ENCODE results near the gene ZBTB6. TPM values are rescaled to one million over a fixed set of nuclear protein-coding genes. Genes with fewer than 3 reads are reported as not detected.

The ZBTB6 gene
- polyA plus RNA-seq (2013, experiment 1 of 2) = 11.0 TPM
- polyA plus RNA-seq (2013, experiment 2 of 2) = 10.8 TPM

- peaks cover 19% of the 10 kb centered on the region for H3K36me3 ChIP-seq (ENCODE audit: control insufficient read depth, insufficient read depth, low read length)
- peaks cover 7% of the 10 kb centered on the region for H3K4me1 ChIP-seq (ENCODE audit: control insufficient read depth, insufficient read depth, low read length, poor library complexity, severe bottlenecking)
- no peaks in the 10 kb centered on the region for H3K9me3 ChIP-seq (ENCODE audit: control insufficient read depth, low read length)
- peak within 1 kb of the TSS; percentile 83 for H3K27ac ChIP-seq (ENCODE audit: low read depth, low read length, severe bottlenecking)
- H3K4me3 ChIP-seq (ENCODE audit: extremely low read depth, insufficient read depth, low read length, poor library complexity, severe bottlenecking) = peak within 1 kb of the TSS; percentile 81
- 0 to 2% methylated on average over 31 to 35 of the region's 35 CpGs for WGBS, 2 experiments (ENCODE audit: insufficient coverage in 2 of 2)
Observed at GRCh38 chr9:122912964-122913673, at the start of gene ZBTB6. ZBTB6 (minus strand) TSS chr9:122913323; CDS start chr9:122912072, 1,251 bp downstream.

GRCh38 chr9:122961139-122961538, 48.0 kb upstream of the ZBTB6 start:
- no peak overlapping the region for H3K4me3 ChIP-seq (ENCODE audit: extremely low read depth, insufficient read depth, low read length, poor library complexity, severe bottlenecking)
- no peaks in the 10 kb centered on the region for H3K4me1 ChIP-seq (ENCODE audit: control insufficient read depth, insufficient read depth, low read length, poor library complexity, severe bottlenecking)
- H3K9me3 ChIP-seq (ENCODE audit: control insufficient read depth, low read length) = no peaks in the 10 kb centered on the region
- H3K36me3 ChIP-seq (ENCODE audit: control insufficient read depth, insufficient read depth, low read length) = peaks cover 48% of the 10 kb centered on the region
- WGBS, 2 experiments (ENCODE audit: insufficient coverage in 2 of 2) = 83% methylated on average over 1 of the region's 1 CpG; no CpG with 5 or more reads in 1 of the 2 experiments
- H3K27ac ChIP-seq (ENCODE audit: low read depth, low read length, severe bottlenecking) = no peak overlapping the region

- H3K4me1 ChIP-seq (ENCODE audit: control insufficient read depth, insufficient read depth, low read length, poor library complexity, severe bottlenecking) = no peaks in the 10 kb centered on the region
- H3K27ac ChIP-seq (ENCODE audit: low read depth, low read length, severe bottlenecking) = no peak overlapping the region
- H3K36me3 ChIP-seq (ENCODE audit: control insufficient read depth, insufficient read depth, low read length) = peaks cover 33% of the 10 kb centered on the region
- H3K9me3 ChIP-seq (ENCODE audit: control insufficient read depth, low read length) = no peaks in the 10 kb centered on the region
- H3K4me3 ChIP-seq (ENCODE audit: extremely low read depth, insufficient read depth, low read length, poor library complexity, severe bottlenecking) = no peak overlapping the region
Observed at GRCh38 chr9:122955961-122956360, 42.8 kb upstream of the ZBTB6 start.

- Histone ChIP-seq H3K4me3 (ENCODE audit: extremely low read depth, insufficient read depth, low read length, poor library complexity, severe bottlenecking) (no peak overlapping the region), H3K9me3 (ENCODE audit: control insufficient read depth, low read length) (no peaks in the 10 kb centered on the region), H3K36me3 (ENCODE audit: control insufficient read depth, insufficient read depth, low read length) (peaks cover 20% of the 10 kb centered on the region), H3K4me1 (ENCODE audit: control insufficient read depth, insufficient read depth, low read length, poor library complexity, severe bottlenecking) (no peaks in the 10 kb centered on the region), H3K27ac (ENCODE audit: low read depth, low read length, severe bottlenecking) (no peak overlapping the region)
Observed at GRCh38 chr9:122954253-122954691, 41.1 kb upstream of the ZBTB6 start.

- no peaks in the 10 kb centered on the region for H3K4me1 ChIP-seq (ENCODE audit: control insufficient read depth, insufficient read depth, low read length, poor library complexity, severe bottlenecking)
- 100% methylated on average over 1 of the region's 1 CpG; no CpG with 5 or more reads in 1 of the 2 experiments for WGBS, 2 experiments (ENCODE audit: insufficient coverage in 2 of 2)
- peaks cover 5% of the 10 kb centered on the region for H3K36me3 ChIP-seq (ENCODE audit: control insufficient read depth, insufficient read depth, low read length)
- H3K27ac ChIP-seq (ENCODE audit: low read depth, low read length, severe bottlenecking) = no peak overlapping the region
- H3K9me3 ChIP-seq (ENCODE audit: control insufficient read depth, low read length) = no peaks in the 10 kb centered on the region
- no peak overlapping the region for H3K4me3 ChIP-seq (ENCODE audit: extremely low read depth, insufficient read depth, low read length, poor library complexity, severe bottlenecking)
Observed at GRCh38 chr9:122951056-122951455, 37.9 kb upstream of the ZBTB6 start.

GRCh38 chr9:122950263-122950662, 37.1 kb upstream of the ZBTB6 start:
- no CpG with 5 or more reads among the region's 3 CpGs for WGBS, 2 experiments (ENCODE audit: insufficient coverage in 2 of 2)
- H3K27ac ChIP-seq (ENCODE audit: low read depth, low read length, severe bottlenecking) = no peak overlapping the region
- no peaks in the 10 kb centered on the region for H3K9me3 ChIP-seq (ENCODE audit: control insufficient read depth, low read length)
- H3K4me1 ChIP-seq (ENCODE audit: control insufficient read depth, insufficient read depth, low read length, poor library complexity, severe bottlenecking) = no peaks in the 10 kb centered on the region
- H3K36me3 ChIP-seq (ENCODE audit: control insufficient read depth, insufficient read depth, low read length) = peaks cover 5% of the 10 kb centered on the region
- H3K4me3 ChIP-seq (ENCODE audit: extremely low read depth, insufficient read depth, low read length, poor library complexity, severe bottlenecking) = no peak overlapping the region

- no peak overlapping the region for H3K4me3 ChIP-seq (ENCODE audit: extremely low read depth, insufficient read depth, low read length, poor library complexity, severe bottlenecking)
- H3K27ac ChIP-seq (ENCODE audit: low read depth, low read length, severe bottlenecking) = no peak overlapping the region
- peaks cover 5% of the 10 kb centered on the region for H3K36me3 ChIP-seq (ENCODE audit: control insufficient read depth, insufficient read depth, low read length)
- WGBS, 2 experiments (ENCODE audit: insufficient coverage in 2 of 2) = 100% methylated on average over 1 of the region's 1 CpG
- H3K9me3 ChIP-seq (ENCODE audit: control insufficient read depth, low read length) = no peaks in the 10 kb centered on the region
- H3K4me1 ChIP-seq (ENCODE audit: control insufficient read depth, insufficient read depth, low read length, poor library complexity, severe bottlenecking) = no peaks in the 10 kb centered on the region
Observed at GRCh38 chr9:122949696-122950095, 36.6 kb upstream of the ZBTB6 start.

- Histone ChIP-seq H3K9me3 (ENCODE audit: control insufficient read depth, low read length) (no peaks in the 10 kb centered on the region), H3K36me3 (ENCODE audit: control insufficient read depth, insufficient read depth, low read length) (peaks cover 12% of the 10 kb centered on the region), H3K27ac (ENCODE audit: low read depth, low read length, severe bottlenecking) (no peak overlapping the region), H3K4me3 (ENCODE audit: extremely low read depth, insufficient read depth, low read length, poor library complexity, severe bottlenecking) (no peak overlapping the region), H3K4me1 (ENCODE audit: control insufficient read depth, insufficient read depth, low read length, poor library complexity, severe bottlenecking) (no peaks in the 10 kb centered on the region)
- WGBS, 2 experiments (ENCODE audit: insufficient coverage in 2 of 2) = 83 to 93% methylated on average over 1 to 2 of the region's 3 CpGs
Observed at GRCh38 chr9:122948313-122948712, 35.2 kb upstream of the ZBTB6 start.

GRCh38 chr9:122946461-122947005, 33.4 kb upstream of the ZBTB6 start:
- H3K4me1 ChIP-seq (ENCODE audit: control insufficient read depth, insufficient read depth, low read length, poor library complexity, severe bottlenecking) = no peaks in the 10 kb centered on the region
- no peak overlapping the region for H3K4me3 ChIP-seq (ENCODE audit: extremely low read depth, insufficient read depth, low read length, poor library complexity, severe bottlenecking)
- no peaks in the 10 kb centered on the region for H3K9me3 ChIP-seq (ENCODE audit: control insufficient read depth, low read length)
- no CpG with 5 or more reads among the region's 1 CpG for WGBS, 2 experiments (ENCODE audit: insufficient coverage in 2 of 2)
- peaks cover 8% of the 10 kb centered on the region for H3K36me3 ChIP-seq (ENCODE audit: control insufficient read depth, insufficient read depth, low read length)
- no peak overlapping the region for H3K27ac ChIP-seq (ENCODE audit: low read depth, low read length, severe bottlenecking)

GRCh38 chr9:122944960-122945888, 32.1 kb upstream of the ZBTB6 start:
- no peaks in the 10 kb centered on the region for H3K9me3 ChIP-seq (ENCODE audit: control insufficient read depth, low read length)
- H3K4me1 ChIP-seq (ENCODE audit: control insufficient read depth, insufficient read depth, low read length, poor library complexity, severe bottlenecking) = peaks cover 3% of the 10 kb centered on the region
- peaks cover 8% of the 10 kb centered on the region for H3K36me3 ChIP-seq (ENCODE audit: control insufficient read depth, insufficient read depth, low read length)
- 90 to 100% methylated on average over 1 to 2 of the region's 4 CpGs for WGBS, 2 experiments (ENCODE audit: insufficient coverage in 2 of 2)
- no peak overlapping the region for H3K4me3 ChIP-seq (ENCODE audit: extremely low read depth, insufficient read depth, low read length, poor library complexity, severe bottlenecking)
- H3K27ac ChIP-seq (ENCODE audit: low read depth, low read length, severe bottlenecking) = no peak overlapping the region
